HEK293 (cell line): ENCODE data around the gene DSCAML1.

Source experiments
- CTCF ChIP-seq: fragments of 450-650 bp; formaldehyde crosslinking; IDR thresholded peaks from 2 replicates; pipeline ENCODE4 v1.5.1; 2016; ENCODE audit warnings: missing biosample characterization, missing genetic modification characterization
- ZNF184 ChIP-seq: fragments of 450-650 bp; IDR thresholded peaks from 2 replicates; pipeline ENCODE4 v1.5.1; 2018; ENCODE audit warnings: missing biosample characterization, mild to moderate bottlenecking, missing genetic modification characterization

GRCh38 chr11:117749541-117749910 lies 47.5 kb downstream of the DSCAML1 start:
- TF ChIP-seq CTCF (tag by site-specific recombination) (no peak), ZNF184 (tag by site-specific recombination) (no peak)
